ENCODE measurements around the gene PRSS33. TPM values are rescaled to one million over a fixed set of nuclear protein-coding genes. Genes with fewer than 3 reads are reported as not detected.

The PRSS33 gene
- total RNA-seq, 1 donor from 2014 or later, result not detected

GRCh38 chr16:2764718-2765117, 22.6 kb downstream of the PRSS33 start:
- Histone ChIP-seq H3K4me3 (no peak overlapping the region), H3K27me3 (ENCODE audit: low read depth) (no peaks in the 10 kb centered on the region), H3K36me3 (peaks cover 100% of the 10 kb centered on the region), H3K9me3 (replicated peaks) (no peaks in the 10 kb centered on the region), H3K4me1 (peaks cover 45% of the 10 kb centered on the region), H3K27ac (replicated peaks) (no peak overlapping the region)
- DNase-seq, result no peak
- no peak for TF ChIP-seq CTCF (IDR thresholded peaks at IDR 0.05; ENCODE audit: borderline replicate concordance)
- intact Hi-C loops (cut with micrococcal nuclease), result no loop called here

- intact Hi-C loops (cut with micrococcal nuclease), result no loop called here
- no peaks in the 10 kb centered on the region for H3K27me3 ChIP-seq (ENCODE audit: low read depth)
- no peak overlapping the region for H3K27ac ChIP-seq (replicated peaks)
- H3K36me3 ChIP-seq, result peaks cover 100% of the 10 kb centered on the region
- TF ChIP-seq CTCF (IDR thresholded peaks at IDR 0.05; ENCODE audit: borderline replicate concordance), result no peak
- H3K4me3 ChIP-seq, result no peak overlapping the region
- no peaks in the 10 kb centered on the region for H3K9me3 ChIP-seq (replicated peaks)
- DNase-seq, result no peak
- peaks cover 38% of the 10 kb centered on the region for H3K4me1 ChIP-seq
Observed at GRCh38 chr16:2763173-2763572, 24.2 kb downstream of the PRSS33 start.

GRCh38 chr16:2762711-2763110, 24.6 kb downstream of the PRSS33 start:
- peaks cover 100% of the 10 kb centered on the region for H3K36me3 ChIP-seq
- no peaks in the 10 kb centered on the region for H3K27me3 ChIP-seq (ENCODE audit: low read depth)
- intact Hi-C loops (cut with micrococcal nuclease), result no loop called here
- no peaks in the 10 kb centered on the region for H3K9me3 ChIP-seq (replicated peaks)
- no peak for TF ChIP-seq CTCF (IDR thresholded peaks at IDR 0.05; ENCODE audit: borderline replicate concordance)
- no peak overlapping the region for H3K27ac ChIP-seq (replicated peaks)
- peaks cover 36% of the 10 kb centered on the region for H3K4me1 ChIP-seq
- no peak for DNase-seq
- H3K4me3 ChIP-seq, result no peak overlapping the region

GRCh38 chr16:2761886-2762583, 25.3 kb downstream of the PRSS33 start:
- Histone ChIP-seq H3K9me3 (replicated peaks) (no peaks in the 10 kb centered on the region), H3K27ac (replicated peaks) (no peak overlapping the region), H3K27me3 (ENCODE audit: low read depth) (no peaks in the 10 kb centered on the region), H3K4me1 (peaks cover 36% of the 10 kb centered on the region), H3K36me3 (peaks cover 99% of the 10 kb centered on the region), H3K4me3 (no peak overlapping the region)
- no peak for TF ChIP-seq CTCF (IDR thresholded peaks at IDR 0.05; ENCODE audit: borderline replicate concordance)
- no peak for DNase-seq
- intact Hi-C loops (cut with micrococcal nuclease), result no loop called here

GRCh38 chr16:2761472-2761871, 25.9 kb downstream of the PRSS33 start:
- DNase-seq, result no peak
- Histone ChIP-seq H3K27me3 (ENCODE audit: low read depth) (no peaks in the 10 kb centered on the region), H3K36me3 (peaks cover 93% of the 10 kb centered on the region), H3K4me1 (peaks cover 38% of the 10 kb centered on the region), H3K27ac (replicated peaks) (no peak overlapping the region), H3K9me3 (replicated peaks) (no peaks in the 10 kb centered on the region), H3K4me3 (no peak overlapping the region)
- intact Hi-C loops (cut with micrococcal nuclease), result no loop called here
- TF ChIP-seq CTCF (IDR thresholded peaks at IDR 0.05; ENCODE audit: borderline replicate concordance), result no peak

Measured in left ventricle myocardium inferior (tissue), 1 donor.